ENCODE measurements around the gene OR1E2. TPM values are rescaled to one million over a fixed set of nuclear protein-coding genes. Genes with fewer than 3 reads are reported as not detected.
"Not testable (repeated sequence)": the region's sequence is repeated elsewhere in the genome, so short reads cannot be mapped to it uniquely, and the experiment has no call there.

Gene OR1E2
- polyA plus RNA-seq, 1 donor: not detected

- not testable (repeated sequence) for DNase-seq
Measured at GRCh38 chr17:3397801-3398200, 35.8 kb downstream of the OR1E2 start.

GRCh38 chr17:3389791-3390190, 43.9 kb downstream of the OR1E2 start:
- DNase-seq: no peak

DNA sequence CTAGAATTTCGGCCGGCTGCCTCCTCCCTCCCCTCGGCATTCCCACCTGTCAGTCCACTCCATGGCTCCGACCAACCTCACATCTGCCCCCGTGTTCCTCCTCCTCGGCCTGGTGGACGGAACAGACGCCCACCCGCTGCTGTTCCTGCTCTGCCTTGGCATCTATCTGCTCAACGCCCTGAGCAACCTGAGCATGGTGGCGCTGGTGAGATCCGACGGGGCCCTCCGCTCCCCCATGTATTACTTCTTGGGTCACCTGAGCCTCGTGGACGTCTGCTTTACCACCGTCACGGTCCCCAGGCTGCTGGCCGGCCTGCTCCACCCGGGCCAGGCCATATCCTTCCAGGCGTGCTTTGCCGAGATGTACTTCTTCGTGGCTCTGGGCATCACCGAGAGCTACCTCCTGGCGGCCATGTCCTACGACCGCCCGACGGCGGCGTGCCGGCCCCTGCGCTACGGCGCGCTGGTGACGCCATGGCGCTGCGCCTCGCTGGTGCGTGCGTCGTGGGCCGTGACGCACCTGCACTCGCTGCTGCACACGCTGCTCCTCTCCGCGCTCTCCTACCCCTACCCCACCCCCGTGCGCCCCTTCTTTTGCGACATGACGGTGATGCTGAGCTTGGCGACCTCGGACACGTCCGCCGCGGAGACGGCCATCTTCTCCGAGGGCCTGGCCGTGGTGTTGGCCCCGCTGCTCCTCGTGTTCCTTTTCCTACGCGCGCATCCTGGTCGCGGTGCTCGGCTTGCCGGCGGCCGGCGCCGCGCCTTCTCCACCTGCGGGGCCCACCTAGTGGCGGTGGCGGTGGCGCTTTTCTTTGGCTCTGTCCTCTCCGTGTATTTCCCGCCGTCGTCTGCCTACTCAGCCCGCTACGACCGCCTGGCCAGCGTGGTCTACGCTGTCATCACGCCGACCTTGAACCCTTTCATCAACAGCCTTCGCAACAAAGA, 47.5 kb downstream of the OR1E2 start, which contains the start of gene OR3A2:
OR3A2 (minus strand) TSS at position 440 of the 948 bp plus-strand sequence.
- DNase-seq: no peak

Other genes with a start within 250 kb of the OR1E2 start
- gene OR1A2, start 236.3 kb downstream of the OR1E2 start, polyA plus RNA-seq (ENCODE audit: insufficient read length): not detected
- 0.06 TPM for gene OR1A1, start 226.2 kb downstream of the OR1E2 start, polyA plus RNA-seq (ENCODE audit: insufficient read length)
- not detected for gene OR3A1, start 135.5 kb downstream of the OR1E2 start, polyA plus RNA-seq (ENCODE audit: insufficient read length)
- 0.45 TPM for gene OR3A2, start 47.5 kb downstream of the OR1E2 start, polyA plus RNA-seq (ENCODE audit: insufficient read length)
- not detected for gene OR1E1, start 35.4 kb downstream of the OR1E2 start, polyA plus RNA-seq (ENCODE audit: insufficient read length)
- gene OR3A3, start 22.5 kb downstream of the OR1E2 start, polyA plus RNA-seq (ENCODE audit: insufficient read length): not detected
- 0.32 TPM for gene SPATA22, start 38.0 kb upstream of the OR1E2 start, polyA plus RNA-seq (ENCODE audit: insufficient read length)
- gene ASPA, start 42.2 kb upstream of the OR1E2 start, polyA plus RNA-seq (ENCODE audit: insufficient read length): 4.0 TPM
- gene TRPV3, start 124.0 kb upstream of the OR1E2 start, polyA plus RNA-seq (ENCODE audit: insufficient read length): 1.2 TPM
- gene TRPV1, start 175.6 kb upstream of the OR1E2 start, polyA plus RNA-seq (ENCODE audit: insufficient read length): 7.5 TPM
- gene SHPK, start 202.4 kb upstream of the OR1E2 start, polyA plus RNA-seq (ENCODE audit: insufficient read length): 7.7 TPM
- gene CTNS, start 202.9 kb upstream of the OR1E2 start, polyA plus RNA-seq (ENCODE audit: insufficient read length): 10.4 TPM
- 47.5 TPM for gene TAX1BP3, start 234.7 kb upstream of the OR1E2 start, polyA plus RNA-seq (ENCODE audit: insufficient read length)
- 44.2 TPM for gene EMC6, start 235.0 kb upstream of the OR1E2 start, polyA plus RNA-seq (ENCODE audit: insufficient read length)

Data from hindlimb muscle (tissue), 1 donor.